Retina (tissue), 1 donor: ENCODE measurements around the gene CRYZL1.

ENCODE experiments used
- DNase-seq: peaks from one replicate; pipeline ENCODE4 v3.0.0-alpha.2; 2016

Gene CRYZL1

GRCh38 chr21:33558777-33559421, 82.6 kb downstream of the CRYZL1 start:
- DNase-seq = no peak

- DNase-seq = no peak
Measured at GRCh38 chr21:33557447-33557846, 84.1 kb downstream of the CRYZL1 start.

- no peak for DNase-seq
Measured at GRCh38 chr21:33554982-33555344, 86.6 kb downstream of the CRYZL1 start.

GRCh38 chr21:33554236-33554981, 87.1 kb downstream of the CRYZL1 start:
- DNase-seq = no peak

GRCh38 chr21:33552999-33553598, 88.4 kb downstream of the CRYZL1 start:
- DNase-seq = no peak

GRCh38 chr21:33552093-33552998, 89.2 kb downstream of the CRYZL1 start:
- DNase-seq = no peak

GRCh38 chr21:33551664-33552063, 89.9 kb downstream of the CRYZL1 start:
- no peak for DNase-seq

- DNase-seq = no peak
Measured at GRCh38 chr21:33550772-33551660, 90.5 kb downstream of the CRYZL1 start.

- no peak for DNase-seq
Measured at GRCh38 chr21:33549848-33550771, 91.4 kb downstream of the CRYZL1 start.

- no peak for DNase-seq
Measured at GRCh38 chr21:33546086-33546485, 95.5 kb downstream of the CRYZL1 start.

- DNase-seq = no peak
Measured at GRCh38 chr21:33544451-33545195, 96.9 kb downstream of the CRYZL1 start.

- DNase-seq = no peak
Measured at GRCh38 chr21:33543505-33544129, 97.9 kb downstream of the CRYZL1 start.

GRCh38 chr21:33542640-33543504, 98.7 kb downstream of the CRYZL1 start, which contains the start of gene SON:
TSS of gene SON (plus strand) at chr21:33543038. CDS start at chr21:33543093, 55 bp downstream.
- peak; percentile 97 for DNase-seq

- DNase-seq = peak; percentile 93
Measured at GRCh38 chr21:33541756-33542639, 99.5 kb downstream of the CRYZL1 start, which contains the start of gene GART. TSS of gene GART (minus strand) at chr21:33542117. CDS start at chr21:33539315, 2,802 bp downstream.

- peak; percentile 26 for DNase-seq
Measured at GRCh38 chr21:33541105-33541711, 100.3 kb downstream of the CRYZL1 start.

GRCh38 chr21:33540711-33541104, 100.8 kb downstream of the CRYZL1 start:
- no peak for DNase-seq

- no peak for DNase-seq
Measured at GRCh38 chr21:33539616-33540015, 101.9 kb downstream of the CRYZL1 start.
